Testis (tissue), 2 donors: ENCODE results near the gene NCOR2.

Experiments
- CTCF ChIP-seq, 3 experiments: fragments of 450-650 bp in 2 of 3; fragments of 200-600 bp in 1 of 3; sonication (generic) in 1 of 3; IDR thresholded peaks; one replicate each; pipeline ENCODE4 v1.5.1; 2016 to 2019; ENCODE audit warnings: antibody characterized with exemption in 3 of 3, mild to moderate bottlenecking in 2 of 3, moderate library complexity in 1 of 3
- POLR2A ChIP-seq: fragments of 450-650 bp; IDR thresholded peaks from one replicate; pipeline ENCODE4 v1.6.1; 2017; ENCODE audit warnings: antibody characterized with exemption, mild to moderate bottlenecking, moderate library complexity

GRCh38 chr12:124608450-124608870, 41.0 kb upstream of the NCOR2 start:
- TF ChIP-seq POLR2A = no peak
- TF ChIP-seq CTCF (IDR thresholded peaks at IDR 0.05) = no peak
